ENCODE results near the gene VSNL1.

DNA sequence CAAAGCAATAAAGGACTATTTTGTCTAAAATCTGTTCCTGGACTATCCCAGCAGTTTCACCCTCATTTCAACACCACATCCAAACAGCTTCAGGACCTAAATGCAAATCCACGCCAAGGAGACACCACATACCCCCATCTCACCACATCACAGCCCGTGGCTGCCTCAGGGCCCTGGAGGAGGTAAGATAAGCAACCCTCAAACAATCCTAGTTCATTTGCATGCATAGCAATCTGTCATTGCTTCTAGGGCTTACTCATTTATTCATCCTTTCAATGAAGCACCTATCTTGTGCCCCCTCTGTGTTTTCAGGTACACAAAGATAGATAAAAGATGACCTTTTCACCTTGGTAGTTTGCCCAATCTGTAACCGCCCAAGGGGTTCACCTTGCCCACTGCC is 86.5 kb downstream of the VSNL1 start:
- TF ChIP-seq BHLHE40 (IDR thresholded peaks at IDR 0.05; ENCODE audit: borderline replicate concordance) (no peak), FOXA1 (IDR thresholded peaks at IDR 0.05) (no peak), ELF4 (IDR thresholded peaks at IDR 0.05) (no peak), TARDBP (IDR thresholded peaks at IDR 0.05) (no peak), HDGF (IDR thresholded peaks at IDR 0.05; ENCODE audit: borderline replicate concordance) (no peak)
